Right lobe of liver (tissue), 6 donors: ENCODE results near the gene DCTN2. TPM values are rescaled to one million over a fixed set of nuclear protein-coding genes. Genes with fewer than 3 reads are reported as not detected.
"Not testable (repeated sequence)": the region's sequence is repeated elsewhere in the genome, so short reads cannot be mapped to it uniquely, and the experiment has no call there.

Experiments
- ATAC-seq, 4 donors: fragments of 200-7000 bp; cut with Tn5 transposase; one replicate each; pipeline ENCODE4 v1.9.1; 2020; ENCODE audit warnings: mild to moderate bottlenecking in 4 of 4, moderate library complexity in 4 of 4
- DNase-seq, 3 donors: peaks; one replicate each; pipeline ENCODE4 v3.0.0-alpha.2; 2020
- H3K27ac ChIP-seq, 3 donors: fragments of 200-600 bp; one replicate each; pipeline ENCODE4 v1.8.0; 2022
- H3K27me3 ChIP-seq, 2 donors: fragments of 200-600 bp; one replicate each; pipeline ENCODE4 v1.8.0; 2022
- H3K36me3 ChIP-seq, 4 donors: fragments of 200-600 bp; sonication (generic) in 1 of 4; one replicate each; pipeline versions ENCODE4 v1.5.1 to v1.8.0; 2017 to 2022; ENCODE audit warnings: control low read depth in 1 of 4
- H3K4me1 ChIP-seq, 4 donors: fragments of 200-600 bp; sonication (generic) in 1 of 4; one replicate each; pipeline versions ENCODE4 v1.5.1 to v1.8.0; 2017 to 2022; ENCODE audit warnings: control low read depth in 1 of 4
- H3K4me3 ChIP-seq, 3 donors: fragments of 200-600 bp; one replicate each; pipeline ENCODE4 v1.8.0; 2022
- H3K9me3 ChIP-seq, 4 donors: fragments of 200-600 bp; sonication (generic) in 1 of 4; one replicate each; pipeline versions ENCODE4 v1.5.1 to v1.8.0; 2017 to 2022; ENCODE audit warnings: control low read depth in 1 of 4
- CTCF ChIP-seq, 4 donors: fragments of 200-600 bp in 3 of 4; fragments of 450-650 bp in 1 of 4; IDR thresholded peaks; one replicate each; pipeline versions ENCODE4 v1.5.1 to v1.8.0; 2016 to 2022; ENCODE audit warnings: antibody characterized with exemption in 4 of 4, mild to moderate bottlenecking in 2 of 4
- POLR2A ChIP-seq: fragments of 450-650 bp; IDR thresholded peaks from one replicate; pipeline ENCODE4 v1.6.1; 2017; ENCODE audit warnings: antibody characterized with exemption, mild to moderate bottlenecking
- WGBS: methylation state at CpG from one replicate; pipeline ENCODE4 v1.1.6; 2018; ENCODE audit warnings: low coverage, low lambda C conversion rate; ENCODE audit not compliant: insufficient coverage; ENCODE audit errors: missing lambda C conversion rate; 5-methylcytosine and 5-hydroxymethylcytosine counted together
- intact Hi-C, 2 donors: fragments of 100-400 bp; cut with DNase I; formaldehyde crosslinking; loops; one replicate each; pipeline versions ENCODE4 v1.11.2 to v1.14.1; 2022
- total RNA-seq, 6 experiments: library from RNA; depleted of rRNA in 2 of 6; stranded (reverse); fragments of >200 nt in 2 of 6; fragmentation: NEBNext Ultra II Directional in 3 of 6; extraction: Animal tissue kit (Norgen Biotek cat#: 25700) in 3 of 6; gene quantifications; one replicate each; pipeline versions ENCODE4 v1.1.0 to v1.2.4, GENCODE V29; 2016 to 2023
- donor health status: DM: no; HTN: yes; CAD: no.
- donor health status: DM: no; HTN: no; CAD: no.
- donor health status: DM: no; HTN: no; CAD: no.
- donor health status: DM: no; HTN: yes; CAD: no.
- donor health status: DM: no; HTN: yes; CAD: no.

DCTN2 gene
- total RNA-seq, 6 experiments from 2014 or later = 28.4 to 80.0 (median 36.0) TPM

- H3K4me3 ChIP-seq = no peak overlapping the region
- 77% methylated on average over 1 of the region's 6 CpGs for WGBS
- DNase-seq (no peak), ATAC-seq (no peak)
- H3K4me1 ChIP-seq = no peaks in the 10 kb centered on the region
- TF ChIP-seq POLR2A = no peak
- TF ChIP-seq CTCF (IDR thresholded peaks at IDR 0.05) = no peak
- intact Hi-C loops = no loop called here
- H3K27me3 ChIP-seq = no peaks in the 10 kb centered on the region
- no peak overlapping the region for H3K27ac ChIP-seq
- no peaks in the 10 kb centered on the region for H3K9me3 ChIP-seq
- no peaks in the 10 kb centered on the region for H3K36me3 ChIP-seq
Observed at GRCh38 chr12:57568838-57569237, 21.8 kb upstream of the DCTN2 start.

GRCh38 chr12:57564178-57564740 lies 17.3 kb upstream of the DCTN2 start:
- Histone ChIP-seq H3K4me3 (no peak overlapping the region), H3K4me1 (no peaks in the 10 kb centered on the region), H3K36me3 (no peaks in the 10 kb centered on the region), H3K9me3 (no peaks in the 10 kb centered on the region), H3K27ac (no peak overlapping the region), H3K27me3 (no peaks in the 10 kb centered on the region)
- WGBS = 64% methylated on average over 7 of the region's 7 CpGs
- intact Hi-C loops = no loop called here
- no peak for DNase-seq
- TF ChIP-seq POLR2A (no peak), CTCF (IDR thresholded peaks at IDR 0.05) (no peak)
- no peak for ATAC-seq

DNA sequence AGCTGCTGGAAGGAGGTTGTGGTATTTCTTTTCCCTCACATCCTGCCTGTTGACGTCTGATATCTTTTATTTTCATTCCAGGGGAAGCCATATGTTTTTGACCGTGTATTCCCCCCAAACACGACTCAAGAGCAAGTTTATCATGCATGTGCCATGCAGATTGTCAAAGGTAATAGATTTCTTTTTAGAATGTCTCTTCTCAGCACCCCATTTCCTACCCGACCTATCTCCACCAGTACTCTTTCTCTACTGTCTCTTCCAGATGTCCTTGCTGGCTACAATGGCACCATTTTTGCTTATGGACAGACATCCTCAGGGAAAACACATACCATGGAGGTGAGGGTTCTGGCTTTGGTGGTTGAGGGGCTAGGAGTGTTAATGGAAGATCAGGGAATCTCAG lies 16.4 kb upstream of the DCTN2 start:
- WGBS = 33% methylated on average over 4 of the region's 4 CpGs
- Histone ChIP-seq H3K9me3 (no peaks in the 10 kb centered on the region), H3K27ac (no peak overlapping the region), H3K4me3 (no peak overlapping the region), H3K4me1 (no peaks in the 10 kb centered on the region), H3K27me3 (no peaks in the 10 kb centered on the region), H3K36me3 (no peaks in the 10 kb centered on the region)
- ATAC-seq = no peak
- no peak for DNase-seq
- intact Hi-C loops = no loop called here
- no peak for TF ChIP-seq POLR2A
- no peak for TF ChIP-seq CTCF (IDR thresholded peaks at IDR 0.05)

DNA sequence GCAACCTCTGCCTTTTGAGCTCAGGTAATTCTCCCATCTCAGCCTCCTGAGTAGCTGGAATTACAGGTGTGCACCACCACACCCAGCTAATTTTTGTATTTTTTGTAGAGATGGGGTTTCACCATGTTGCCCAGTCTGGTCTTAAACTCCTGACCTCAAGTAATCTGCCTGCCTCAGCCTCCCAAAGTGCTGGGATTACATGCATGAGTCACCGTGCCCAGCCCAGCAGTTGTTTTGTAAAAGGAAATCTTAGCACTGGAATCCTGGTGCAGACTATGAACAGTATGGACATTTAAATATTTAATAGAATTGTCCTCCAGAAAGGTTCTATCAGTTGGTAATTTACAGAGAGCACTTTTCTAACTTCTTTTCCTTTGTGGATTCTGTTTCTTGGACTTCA lies 14.1 kb upstream of the DCTN2 start:
- H3K4me1 ChIP-seq, ATAC-seq, H3K9me3 ChIP-seq, DNase-seq, H3K36me3 ChIP-seq, H3K27ac ChIP-seq, H3K4me3 ChIP-seq, intact Hi-C loops, H3K27me3 ChIP-seq: not testable (repeated sequence)
- whole genome bisulfite sequencing = 57% methylated on average over 1 of the region's 1 CpG

GRCh38 chr12:57560516-57560915 lies 13.5 kb upstream of the DCTN2 start:
- Histone ChIP-seq H3K27ac (no peak overlapping the region), H3K9me3 (no peaks in the 10 kb centered on the region), H3K4me3 (no peak overlapping the region), H3K4me1 (no peaks in the 10 kb centered on the region), H3K27me3 (no peaks in the 10 kb centered on the region), H3K36me3 (no peaks in the 10 kb centered on the region)
- 88% methylated on average over 2 of the region's 2 CpGs for WGBS
- intact Hi-C loops = no loop called here
- ATAC-seq (no peak), DNase-seq (no peak)
- TF ChIP-seq CTCF (IDR thresholded peaks at IDR 0.05) (no peak), POLR2A (no peak)
